Glutamatergic neuron (in vitro differentiated cells): ENCODE data around the gene EVL. TPM values are rescaled to one million over a fixed set of nuclear protein-coding genes. Genes with fewer than 3 reads are reported as not detected.
A peak's percentile ranks its signal among the peaks of the same experiment; 100 is the strongest.

Experiments
- DNase-seq: peaks from one replicate; pipeline ENCODE4 v3.0.0; 2022
- H3K27ac Mint-ChIP-seq: one replicate; pipeline ENCODE4 v1.8.0; 2020; ENCODE audit warnings: mild to moderate bottlenecking, mixed read lengths, inconsistent platforms; ENCODE audit not compliant: unreplicated experiment
- H3K27me3 Mint-ChIP-seq: one replicate; pipeline ENCODE4 v1.8.0; 2020; ENCODE audit warnings: mild to moderate bottlenecking, moderate library complexity, mixed read lengths, inconsistent platforms; ENCODE audit not compliant: unreplicated experiment
- H3K36me3 Mint-ChIP-seq: one replicate; pipeline ENCODE4 v1.8.0; 2020; ENCODE audit warnings: mild to moderate bottlenecking, mixed read lengths, inconsistent platforms; ENCODE audit not compliant: unreplicated experiment
- H3K4me1 Mint-ChIP-seq: one replicate; pipeline ENCODE4 v1.8.0; 2020; ENCODE audit warnings: mild to moderate bottlenecking, low read depth, mixed read lengths, inconsistent platforms; ENCODE audit not compliant: unreplicated experiment
- H3K4me3 Mint-ChIP-seq: one replicate; pipeline ENCODE4 v1.8.0; 2020; ENCODE audit warnings: mild to moderate bottlenecking, mixed read lengths, inconsistent platforms; ENCODE audit not compliant: unreplicated experiment
- H3K9me3 Mint-ChIP-seq: one replicate; pipeline ENCODE4 v1.8.0; 2020; ENCODE audit warnings: mild to moderate bottlenecking, moderate library complexity, mixed read lengths, inconsistent platforms; ENCODE audit not compliant: unreplicated experiment
- total RNA-seq: library from RNA; stranded (reverse); fragmentation: NEBNext Ultra II Directional; extraction: Animal tissue kit (Norgen Biotek cat#: 25700); gene quantifications from one replicate; pipeline ENCODE4 v1.2.1, GENCODE V29; 2021; ENCODE audit not compliant: unreplicated experiment
- TF ChIP-seq, protein P1 (sequence below): fragments of 200-600 bp; sonication (generic); IDR thresholded peaks from one replicate; pipeline ENCODE4 v1.5.0; 2021; ENCODE audit not compliant: partially characterized antibody, unreplicated experiment

The EVL gene
- total RNA-seq, 1 donor from 2014 or later, result 381 TPM

DNA sequence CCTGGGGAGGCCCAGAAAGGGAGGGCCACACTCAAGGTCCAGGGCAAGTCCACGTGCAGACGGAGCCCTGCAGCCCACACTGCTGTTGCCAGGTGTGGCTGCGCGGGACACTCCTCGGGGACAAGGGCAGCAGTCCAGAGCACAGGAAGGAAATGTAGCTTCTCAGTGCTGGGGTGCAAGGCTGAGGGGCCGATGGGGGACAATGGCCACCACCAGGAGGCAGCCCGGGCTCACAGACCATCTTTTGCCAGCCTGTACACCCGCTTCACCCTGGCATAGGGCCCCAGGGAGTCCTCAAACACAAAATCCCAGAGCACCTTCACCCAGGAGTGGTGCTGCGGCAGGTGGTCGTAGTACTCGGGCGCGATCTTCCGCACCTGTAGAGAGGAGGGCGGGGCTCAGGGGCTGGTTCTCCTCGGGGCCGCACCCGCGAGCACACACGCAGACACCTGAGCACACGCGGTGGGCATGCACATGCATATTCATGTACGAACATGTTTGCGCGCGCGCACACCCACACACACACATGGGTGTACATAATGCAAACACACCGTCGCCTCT lies 81.4 kb downstream of the EVL start:
- TF ChIP-seq, protein P1, sequence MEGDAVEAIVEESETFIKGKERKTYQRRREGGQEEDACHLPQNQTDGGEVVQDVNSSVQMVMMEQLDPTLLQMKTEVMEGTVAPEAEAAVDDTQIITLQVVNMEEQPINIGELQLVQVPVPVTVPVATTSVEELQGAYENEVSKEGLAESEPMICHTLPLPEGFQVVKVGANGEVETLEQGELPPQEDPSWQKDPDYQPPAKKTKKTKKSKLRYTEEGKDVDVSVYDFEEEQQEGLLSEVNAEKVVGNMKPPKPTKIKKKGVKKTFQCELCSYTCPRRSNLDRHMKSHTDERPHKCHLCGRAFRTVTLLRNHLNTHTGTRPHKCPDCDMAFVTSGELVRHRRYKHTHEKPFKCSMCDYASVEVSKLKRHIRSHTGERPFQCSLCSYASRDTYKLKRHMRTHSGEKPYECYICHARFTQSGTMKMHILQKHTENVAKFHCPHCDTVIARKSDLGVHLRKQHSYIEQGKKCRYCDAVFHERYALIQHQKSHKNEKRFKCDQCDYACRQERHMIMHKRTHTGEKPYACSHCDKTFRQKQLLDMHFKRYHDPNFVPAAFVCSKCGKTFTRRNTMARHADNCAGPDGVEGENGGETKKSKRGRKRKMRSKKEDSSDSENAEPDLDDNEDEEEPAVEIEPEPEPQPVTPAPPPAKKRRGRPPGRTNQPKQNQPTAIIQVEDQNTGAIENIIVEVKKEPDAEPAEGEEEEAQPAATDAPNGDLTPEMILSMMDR, result no peak
- DNase-seq, result no peak
- Mint-ChIP-seq H3K4me3 (no peak overlapping the region), H3K27me3 (peaks cover 10% of the 10 kb centered on the region), H3K9me3 (peaks cover 7% of the 10 kb centered on the region), H3K4me1 (no peaks in the 10 kb centered on the region), H3K36me3 (no peaks in the 10 kb centered on the region), H3K27ac (no peak overlapping the region)

- TF ChIP-seq, protein P1, result no peak
- peaks cover 13% of the 10 kb centered on the region for H3K27me3 Mint-ChIP-seq
- H3K4me1 Mint-ChIP-seq, result no peaks in the 10 kb centered on the region
- DNase-seq, result no peak
- H3K36me3 Mint-ChIP-seq, result no peaks in the 10 kb centered on the region
- H3K4me3 Mint-ChIP-seq, result no peak overlapping the region
- peaks cover 7% of the 10 kb centered on the region for H3K9me3 Mint-ChIP-seq
- peak overlapping the region; percentile 33 for H3K27ac Mint-ChIP-seq
These were observed 82.0 kb downstream of the EVL start for GRCh38 chr14:100147181-100147631.

- no peak for DNase-seq
- TF ChIP-seq, protein P1, result no peak
- H3K27me3 Mint-ChIP-seq, result peaks cover 13% of the 10 kb centered on the region
- no peaks in the 10 kb centered on the region for H3K4me1 Mint-ChIP-seq
- H3K36me3 Mint-ChIP-seq, result no peaks in the 10 kb centered on the region
- no peak overlapping the region for H3K27ac Mint-ChIP-seq
- H3K4me3 Mint-ChIP-seq, result no peak overlapping the region
- H3K9me3 Mint-ChIP-seq, result peaks cover 7% of the 10 kb centered on the region
These were observed 82.7 kb downstream of the EVL start for GRCh38 chr14:100147691-100148464.

GRCh38 chr14:100148837-100149731 lies 83.9 kb downstream of the EVL start:
- no peak for DNase-seq
- H3K4me3 Mint-ChIP-seq, result no peak overlapping the region
- H3K27ac Mint-ChIP-seq, result no peak overlapping the region
- TF ChIP-seq, protein P1, result no peak
- no peaks in the 10 kb centered on the region for H3K4me1 Mint-ChIP-seq
- no peaks in the 10 kb centered on the region for H3K36me3 Mint-ChIP-seq
- peaks cover 7% of the 10 kb centered on the region for H3K9me3 Mint-ChIP-seq
- peaks cover 11% of the 10 kb centered on the region for H3K27me3 Mint-ChIP-seq
